T47D (cell line): ENCODE measurements around the gene EVI5.

Experiments used
- DNase-seq, 2 experiments: peaks; one replicate each; pipeline versions ENCODE4 v3.0.0 to v3.0.0-alpha.2; 2011 to 2012; ENCODE audit warnings: low read depth in 1 of 2, low spot score in 1 of 2
- JUND ChIP-seq: IDR thresholded peaks from 2 replicates; pipeline ENCODE4 v1.6.1; 2012; ENCODE audit warnings: low read depth
- in situ Hi-C: cut with HindIII; loops from 2 replicates; pipeline ENCODE4 v1.10.0; 2016; ENCODE audit warnings: low sequenced_read_pairs, low pct_unique_long_range_greater_than_20kb

The EVI5 gene

DNA sequence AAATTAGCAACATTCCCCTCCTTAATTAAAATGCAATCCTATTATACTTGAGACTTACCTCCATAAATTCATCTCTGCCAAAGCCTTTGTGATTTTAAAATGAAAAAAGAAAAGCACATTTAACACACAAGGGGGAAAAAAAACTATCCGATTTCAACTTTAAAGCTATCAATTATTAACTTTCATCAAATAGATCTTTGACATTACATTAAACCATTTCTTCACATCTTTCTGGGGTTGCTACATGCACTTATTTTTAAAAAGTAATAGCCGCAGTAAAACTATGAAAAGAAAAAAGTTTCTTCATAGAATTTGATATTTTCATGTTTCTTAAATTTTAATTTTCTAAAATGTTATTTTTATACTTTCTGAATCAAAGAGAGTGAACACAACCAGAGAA is 71.0 kb downstream of the EVI5 start:
- in situ Hi-C loops = no loop called here
- no peak for TF ChIP-seq JUND
- no peak for DNase-seq

DNA sequence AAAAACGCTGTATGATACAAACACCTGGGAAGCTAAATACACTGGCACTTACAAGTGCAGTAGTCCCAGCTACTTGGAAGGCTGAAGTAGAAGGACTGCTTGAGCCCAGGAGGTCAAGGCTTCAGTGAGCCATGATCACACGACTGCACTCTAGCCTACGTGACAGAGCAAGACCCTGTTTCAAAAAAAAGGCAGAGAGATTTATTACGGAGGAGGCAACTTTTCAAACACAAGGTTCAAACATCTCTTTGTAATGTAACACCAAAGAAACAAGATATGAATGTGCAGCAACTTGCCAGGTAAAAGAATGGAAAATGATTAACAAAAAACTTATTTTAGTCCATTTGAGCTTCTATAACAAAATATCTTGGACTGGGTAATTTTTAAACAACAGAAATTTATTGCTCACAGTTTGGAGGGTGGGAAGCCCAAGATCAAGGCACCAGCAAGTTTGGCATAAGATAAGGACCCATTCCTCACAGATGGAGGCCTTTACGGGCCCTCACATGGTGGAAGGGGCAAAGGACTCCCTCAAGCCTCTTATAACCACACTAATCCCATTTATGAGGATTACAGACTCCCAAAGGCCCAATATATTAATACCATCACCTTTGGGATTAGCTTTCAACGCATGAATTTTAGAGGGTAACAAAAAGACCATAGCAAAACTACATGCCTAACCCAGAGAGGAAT is 73.3 kb downstream of the EVI5 start:
- no peak for TF ChIP-seq JUND
- DNase-seq = no peak
- in situ Hi-C loops = no loop called here

GRCh38 chr1:92709738-92710137 is 75.2 kb downstream of the EVI5 start:
- in situ Hi-C loops = no loop called here
- no peak for TF ChIP-seq JUND
- DNase-seq = peak in 1 of 2 experiments; percentile 1

GRCh38 chr1:92708368-92708950 is 76.4 kb downstream of the EVI5 start:
- DNase-seq = no peak
- no peak for TF ChIP-seq JUND
- in situ Hi-C loops = no loop called here

DNA sequence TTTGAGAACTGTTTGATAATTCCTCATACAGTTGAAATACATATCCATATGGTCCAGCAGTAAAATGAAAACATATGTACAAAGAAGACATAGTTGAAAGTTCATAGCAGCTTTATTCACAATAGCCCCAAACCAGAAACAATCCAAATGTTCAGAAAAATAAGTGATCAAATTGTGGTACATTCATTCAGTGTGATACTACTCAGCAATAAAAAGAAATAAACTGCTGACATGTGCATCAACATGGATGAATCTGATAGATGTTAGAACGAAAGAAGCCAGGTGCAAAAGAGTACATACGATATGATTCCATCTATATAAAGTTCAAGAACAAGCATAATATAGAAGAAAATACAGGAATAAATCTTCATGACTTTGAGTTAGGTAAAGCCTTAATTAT is 77.2 kb downstream of the EVI5 start:
- no peak for TF ChIP-seq JUND
- in situ Hi-C loops = no loop called here

DNA sequence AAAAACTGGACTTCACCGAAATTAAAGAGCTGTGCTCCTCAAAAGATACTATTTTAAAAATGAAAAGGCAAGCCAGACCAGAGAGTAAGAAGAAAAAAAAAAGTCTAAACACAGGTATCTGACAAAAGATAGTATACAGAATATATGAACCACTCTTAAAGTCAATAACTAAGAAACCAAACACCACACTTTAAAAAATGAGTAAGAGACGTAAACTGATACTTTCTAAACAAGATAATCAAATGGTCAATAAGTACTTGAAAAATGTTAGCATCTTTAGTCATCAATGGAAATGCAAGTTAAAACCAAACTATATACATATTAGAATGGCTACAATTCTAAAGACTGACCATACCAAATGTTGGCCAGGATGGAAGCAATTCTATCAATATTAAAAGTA is 77.6 kb downstream of the EVI5 start:
- in situ Hi-C loops = no loop called here
- no peak for DNase-seq
- no peak for TF ChIP-seq JUND

More for the DNA sequence above, 77.2 kb downstream of the EVI5 start:
- DNase-seq = no peak

GRCh38 chr1:92705446-92705845 is 79.5 kb downstream of the EVI5 start:
- no peak for TF ChIP-seq JUND
- DNase-seq = no peak
- in situ Hi-C loops = no loop called here

GRCh38 chr1:92701147-92701546 is 83.8 kb downstream of the EVI5 start:
- DNase-seq = no peak
- no peak for TF ChIP-seq JUND
- in situ Hi-C loops = no loop called here

DNA sequence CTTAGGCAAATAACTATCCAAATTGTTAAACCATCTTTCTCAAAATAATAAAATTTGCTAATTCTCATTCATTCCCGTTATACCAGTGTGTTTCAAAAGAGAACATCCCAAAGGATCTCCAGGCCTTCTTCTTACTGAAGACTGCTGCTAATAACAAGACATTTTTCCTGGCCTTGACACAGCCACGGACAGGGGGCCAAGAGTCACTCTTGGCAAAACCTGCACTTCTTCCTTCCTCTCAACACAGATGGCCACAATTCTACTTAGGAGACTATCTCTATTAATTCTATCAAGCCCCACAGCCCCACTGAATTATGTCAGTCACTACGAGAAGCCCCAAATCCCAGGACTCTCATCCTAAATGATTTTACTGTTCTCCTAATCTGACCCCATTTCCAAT is 86.0 kb downstream of the EVI5 start:
- no peak for TF ChIP-seq JUND
- in situ Hi-C loops = no loop called here

DNA sequence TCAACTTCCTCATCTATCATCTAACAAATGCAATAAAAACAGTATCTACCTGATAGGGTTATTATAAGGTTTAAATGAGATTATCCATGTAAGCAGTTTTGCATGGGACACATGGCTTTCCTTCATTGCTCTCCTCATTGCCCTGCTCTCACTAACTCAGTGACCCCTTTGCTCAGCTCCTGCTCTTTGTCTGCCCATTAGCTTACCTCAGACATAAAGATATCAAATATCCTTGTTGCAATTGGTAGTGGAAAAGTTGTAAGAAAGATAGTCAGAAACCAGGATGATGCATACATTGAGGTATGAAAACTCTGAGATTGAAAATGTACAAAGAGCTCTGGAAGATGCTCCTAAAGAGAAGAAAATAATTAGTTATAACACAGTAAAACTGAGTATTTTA is 89.8 kb downstream of the EVI5 start:
- in situ Hi-C loops = no loop called here
- no peak for TF ChIP-seq JUND
- DNase-seq = no peak

More for the DNA sequence above, 86.0 kb downstream of the EVI5 start:
- DNase-seq = no peak

DNA sequence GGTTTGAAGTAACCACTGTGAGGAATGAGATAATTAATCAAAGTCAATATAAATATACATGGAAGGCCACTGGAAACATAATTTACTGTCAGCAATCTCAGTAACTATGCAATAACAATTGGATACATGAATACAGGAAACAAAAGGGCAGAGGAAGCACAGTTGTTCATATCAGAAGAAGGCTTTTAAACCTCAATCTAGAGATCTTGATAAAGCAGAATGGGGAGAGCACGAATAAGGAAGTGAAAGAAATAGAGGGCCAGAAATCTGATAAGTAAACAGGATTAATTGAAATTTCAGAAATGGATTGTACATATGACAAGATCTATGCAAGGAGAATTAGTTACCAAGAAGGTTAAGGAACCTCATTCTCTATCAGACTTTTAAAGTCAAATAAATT is 93.0 kb downstream of the EVI5 start:
- in situ Hi-C loops = no loop called here
- TF ChIP-seq JUND = no peak
- no peak for DNase-seq

DNA sequence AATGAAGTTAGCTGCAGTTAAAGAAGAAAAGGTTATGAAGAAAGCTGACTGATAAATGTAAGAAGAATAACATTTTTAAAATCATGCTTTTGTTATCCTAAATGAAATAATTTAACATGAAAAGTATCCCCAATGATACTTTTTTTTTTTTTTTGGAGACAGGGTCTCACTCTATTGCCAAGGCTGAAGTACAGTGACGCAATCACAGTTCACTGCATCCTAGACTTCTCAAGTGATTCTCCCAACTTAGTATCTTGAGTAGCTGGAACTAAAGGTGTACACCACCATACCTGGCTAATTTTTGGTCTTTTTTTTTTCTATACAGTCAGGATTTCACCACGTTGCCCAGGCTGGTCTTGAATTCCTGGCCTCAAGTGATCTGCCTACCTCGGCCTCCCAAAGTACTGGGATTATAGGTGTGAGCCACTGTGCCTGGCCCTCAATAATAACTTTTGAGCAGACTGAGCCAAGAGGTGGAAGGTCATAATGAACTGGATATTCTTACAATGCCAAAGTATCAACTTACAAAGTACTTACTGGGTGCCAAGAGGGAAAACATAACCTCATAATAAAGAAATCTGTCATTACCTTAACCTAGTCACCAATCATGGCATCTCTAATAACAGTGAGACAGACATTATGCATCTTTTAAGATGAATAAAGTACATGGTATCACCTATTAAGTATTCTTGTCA is 94.5 kb downstream of the EVI5 start:
- in situ Hi-C loops = no loop called here
- no peak for DNase-seq
- no peak for TF ChIP-seq JUND

- in situ Hi-C loops = no loop called here
- DNase-seq = no peak
- TF ChIP-seq JUND = no peak
Observed at GRCh38 chr1:92679980-92680379, 104.9 kb downstream of the EVI5 start.

DNA sequence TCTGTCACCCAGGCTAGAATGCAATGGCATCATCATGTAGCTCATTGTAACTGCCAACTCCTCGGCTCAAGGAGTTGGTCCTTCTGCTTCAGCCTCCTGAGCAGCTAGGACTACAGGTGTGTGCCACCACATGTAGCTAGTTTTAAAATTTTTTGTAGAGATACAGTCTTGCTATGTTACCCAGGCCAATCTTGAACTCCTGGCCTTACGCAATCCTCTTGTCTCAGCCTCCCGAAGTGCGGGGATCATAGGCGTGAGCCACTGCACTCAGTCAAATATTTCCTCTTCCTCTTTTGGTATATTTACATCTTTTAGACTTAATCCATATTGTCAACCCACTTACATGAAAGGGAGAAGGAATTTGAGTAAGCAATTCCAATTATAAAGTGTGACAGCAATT is 121.1 kb downstream of the EVI5 start:
- no peak for TF ChIP-seq JUND
- no peak for DNase-seq
- in situ Hi-C loops = no loop called here
